ENCODE results near the gene PUSL1.

Gene PUSL1

GRCh38 chr1:1283821-1284220, 24.6 kb upstream of the PUSL1 start:
- TF ChIP-seq SPI1 (IDR thresholded peaks at IDR 0.05; ENCODE audit: borderline replicate concordance, low read depth), result no peak
- TF ChIP-seq POLR2AphosphoS5 (IDR thresholded peaks at IDR 0.05; ENCODE audit: low read depth), result no peak
- TF ChIP-seq, protein P1, sequence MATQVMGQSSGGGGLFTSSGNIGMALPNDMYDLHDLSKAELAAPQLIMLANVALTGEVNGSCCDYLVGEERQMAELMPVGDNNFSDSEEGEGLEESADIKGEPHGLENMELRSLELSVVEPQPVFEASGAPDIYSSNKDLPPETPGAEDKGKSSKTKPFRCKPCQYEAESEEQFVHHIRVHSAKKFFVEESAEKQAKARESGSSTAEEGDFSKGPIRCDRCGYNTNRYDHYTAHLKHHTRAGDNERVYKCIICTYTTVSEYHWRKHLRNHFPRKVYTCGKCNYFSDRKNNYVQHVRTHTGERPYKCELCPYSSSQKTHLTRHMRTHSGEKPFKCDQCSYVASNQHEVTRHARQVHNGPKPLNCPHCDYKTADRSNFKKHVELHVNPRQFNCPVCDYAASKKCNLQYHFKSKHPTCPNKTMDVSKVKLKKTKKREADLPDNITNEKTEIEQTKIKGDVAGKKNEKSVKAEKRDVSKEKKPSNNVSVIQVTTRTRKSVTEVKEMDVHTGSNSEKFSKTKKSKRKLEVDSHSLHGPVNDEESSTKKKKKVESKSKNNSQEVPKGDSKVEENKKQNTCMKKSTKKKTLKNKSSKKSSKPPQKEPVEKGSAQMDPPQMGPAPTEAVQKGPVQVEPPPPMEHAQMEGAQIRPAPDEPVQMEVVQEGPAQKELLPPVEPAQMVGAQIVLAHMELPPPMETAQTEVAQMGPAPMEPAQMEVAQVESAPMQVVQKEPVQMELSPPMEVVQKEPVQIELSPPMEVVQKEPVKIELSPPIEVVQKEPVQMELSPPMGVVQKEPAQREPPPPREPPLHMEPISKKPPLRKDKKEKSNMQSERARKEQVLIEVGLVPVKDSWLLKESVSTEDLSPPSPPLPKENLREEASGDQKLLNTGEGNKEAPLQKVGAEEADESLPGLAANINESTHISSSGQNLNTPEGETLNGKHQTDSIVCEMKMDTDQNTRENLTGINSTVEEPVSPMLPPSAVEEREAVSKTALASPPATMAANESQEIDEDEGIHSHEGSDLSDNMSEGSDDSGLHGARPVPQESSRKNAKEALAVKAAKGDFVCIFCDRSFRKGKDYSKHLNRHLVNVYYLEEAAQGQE (IDR thresholded peaks at IDR 0.05; ENCODE audit: insufficient replicate concordance, low read depth), result no peak
- TF ChIP-seq CTCF (IDR thresholded peaks at IDR 0.05; ENCODE audit: insufficient read depth, low read length), result no peak
- no peak for TF ChIP-seq GABPA (IDR thresholded peaks at IDR 0.05; ENCODE audit: low read depth)
- Histone ChIP-seq H3K4me3 (replicated peaks; ENCODE audit: insufficient read depth, low read length) (no peak overlapping the region), H3K27ac (replicated peaks) (no peak overlapping the region), H3K27me3 (ENCODE audit: insufficient read depth, poor library complexity, severe bottlenecking) (no peaks in the 10 kb centered on the region)
- DNase-seq (ENCODE audit: low read depth in 1 of 2, low spot score in 1 of 2), result no peak

DNA sequence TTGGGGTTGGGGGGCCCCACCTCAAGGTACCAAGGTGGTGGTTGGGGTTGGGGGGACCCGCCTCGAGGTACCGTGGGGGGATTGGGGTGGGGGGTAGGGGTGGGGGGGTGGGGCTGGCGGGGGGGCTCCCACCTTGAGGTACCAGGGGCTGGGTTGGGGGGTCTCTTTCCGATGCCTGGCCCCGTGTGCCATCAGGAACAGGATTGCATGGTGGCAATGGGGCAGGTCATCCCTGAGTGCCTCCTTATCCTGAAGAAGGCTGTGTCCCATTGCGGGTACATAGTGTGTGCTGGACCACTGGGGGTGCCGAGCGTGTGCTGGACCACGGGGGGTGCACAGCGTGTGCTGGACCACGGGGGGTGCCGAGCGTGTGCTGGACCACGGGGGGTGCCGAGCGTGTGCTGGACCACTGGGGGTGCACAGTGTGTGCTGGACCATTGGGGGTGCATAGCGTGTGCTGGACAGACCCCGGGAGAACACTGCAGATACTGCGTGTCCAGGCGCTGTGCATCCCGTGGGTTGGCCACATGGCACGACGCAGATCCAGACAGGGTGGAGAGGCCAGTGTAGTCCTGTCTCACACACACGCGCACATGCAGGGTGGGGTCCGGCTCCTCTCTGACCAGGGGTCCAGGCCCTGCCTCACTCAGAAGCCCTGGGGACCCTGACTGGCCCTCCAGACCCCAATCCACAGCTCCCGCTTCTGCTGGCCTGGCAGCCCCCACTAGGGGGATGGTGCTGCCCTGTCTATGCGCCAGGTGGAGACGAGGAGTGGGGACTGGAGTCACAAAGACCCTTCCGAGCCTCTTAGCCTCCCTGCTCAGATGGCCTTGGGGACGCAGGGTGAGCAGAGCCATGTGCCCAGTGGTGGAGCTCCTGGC, 23.9 kb upstream of the PUSL1 start:
- no peaks in the 10 kb centered on the region for H3K27me3 ChIP-seq (ENCODE audit: insufficient read depth, poor library complexity, severe bottlenecking)
- DNase-seq (ENCODE audit: low read depth in 1 of 2, low spot score in 1 of 2), result no peak
- no peak overlapping the region for H3K4me3 ChIP-seq (replicated peaks; ENCODE audit: insufficient read depth, low read length)
- H3K27ac ChIP-seq (replicated peaks), result no peak overlapping the region
- TF ChIP-seq POLR2AphosphoS5 (IDR thresholded peaks at IDR 0.05; ENCODE audit: low read depth), result no peak
- TF ChIP-seq, protein P1 (IDR thresholded peaks at IDR 0.05; ENCODE audit: insufficient replicate concordance, low read depth), result no peak
- no peak for TF ChIP-seq CTCF (IDR thresholded peaks at IDR 0.05; ENCODE audit: insufficient read depth, low read length)
- no peak for TF ChIP-seq SPI1 (IDR thresholded peaks at IDR 0.05; ENCODE audit: borderline replicate concordance, low read depth)
- TF ChIP-seq GABPA (IDR thresholded peaks at IDR 0.05; ENCODE audit: low read depth), result no peak

DNA sequence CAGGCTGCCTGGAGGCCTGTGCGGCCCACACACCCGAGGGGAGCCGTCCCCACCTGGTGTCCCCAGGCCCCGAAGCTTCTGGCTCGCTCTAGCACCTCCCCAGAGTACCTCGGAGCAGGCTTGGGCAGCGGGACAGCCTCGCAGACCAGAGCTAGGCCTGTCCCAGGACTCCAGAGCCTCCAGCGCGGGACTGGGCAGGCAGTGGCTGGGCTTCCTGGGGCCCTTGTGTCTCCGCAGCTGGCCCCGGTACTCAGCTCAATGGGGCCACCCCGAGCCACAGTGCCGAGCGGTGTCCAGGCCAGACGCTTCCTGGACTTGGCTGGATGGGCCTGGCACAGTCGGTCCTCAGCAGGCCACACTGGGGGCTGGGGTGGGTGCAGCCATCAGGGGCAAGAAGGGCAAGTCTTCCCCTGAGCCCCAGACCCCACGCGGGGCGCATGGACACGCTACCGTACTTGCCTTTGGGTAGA, 23.3 kb upstream of the PUSL1 start:
- no peak for DNase-seq (ENCODE audit: low read depth in 1 of 2, low spot score in 1 of 2)
- Histone ChIP-seq H3K4me3 (replicated peaks; ENCODE audit: insufficient read depth, low read length) (no peak overlapping the region), H3K27ac (replicated peaks) (no peak overlapping the region), H3K27me3 (ENCODE audit: insufficient read depth, poor library complexity, severe bottlenecking) (no peaks in the 10 kb centered on the region)
- TF ChIP-seq, protein P1 (IDR thresholded peaks at IDR 0.05; ENCODE audit: insufficient replicate concordance, low read depth), result no peak
- no peak for TF ChIP-seq POLR2AphosphoS5 (IDR thresholded peaks at IDR 0.05; ENCODE audit: low read depth)
- TF ChIP-seq GABPA (IDR thresholded peaks at IDR 0.05; ENCODE audit: low read depth), result no peak
- TF ChIP-seq SPI1 (IDR thresholded peaks at IDR 0.05; ENCODE audit: borderline replicate concordance, low read depth), result no peak
- TF ChIP-seq CTCF (IDR thresholded peaks at IDR 0.05; ENCODE audit: insufficient read depth, low read length), result no peak
